Thyroid gland (tissue), 4 donors: ENCODE data around the gene OOSP4A. TPM values are rescaled to one million over a fixed set of nuclear protein-coding genes. Genes with fewer than 3 reads are reported as not detected.

Experiments used
- DNase-seq, 2 donors: peaks; one replicate each; pipeline ENCODE4 v3.0.0-alpha.2; 2019
- H3K27ac ChIP-seq, 3 donors: fragments of 200-600 bp; sonication (generic); 1 replicate in 2 of 3; 2 replicates in 1 of 3; pipeline ENCODE4 v1.5.1; 2016 to 2019; ENCODE audit warnings: mild to moderate bottlenecking in 1 of 3, moderate library complexity in 1 of 3
- H3K27me3 ChIP-seq: fragments of 200-600 bp; sonication (generic); one replicate; pipeline ENCODE4 v1.5.1; 2019
- H3K36me3 ChIP-seq, 2 donors: fragments of 200-600 bp; sonication (generic); one replicate each; pipeline ENCODE4 v1.5.1; 2016 to 2019
- H3K4me1 ChIP-seq, 2 donors: fragments of 200-600 bp; sonication (generic); one replicate each; pipeline ENCODE4 v1.5.1; 2017 to 2019
- H3K4me3 ChIP-seq, 3 donors: fragments of 200-600 bp; sonication (generic); replicated peaks in 1 of 3; 1 replicate in 2 of 3; 2 replicates in 1 of 3; pipeline ENCODE4 v1.5.1; 2016; ENCODE audit warnings: mild to moderate bottlenecking in 1 of 3
- H3K9me3 ChIP-seq: fragments of 200-600 bp; sonication (generic); one replicate; pipeline ENCODE4 v1.5.1; 2017
- POLR2A ChIP-seq, 2 donors: fragments of 450-650 bp; IDR thresholded peaks; one replicate each; pipeline ENCODE4 v1.6.1; 2017; ENCODE audit warnings: antibody characterized with exemption in 2 of 2, mild to moderate bottlenecking in 2 of 2, moderate library complexity in 1 of 2
- WGBS, 2 donors: methylation state at CpG; one replicate each; pipeline ENCODE4 v1.1.5; 2017; 5-methylcytosine and 5-hydroxymethylcytosine counted together
- intact Hi-C: fragments of 100-400 bp; cut with DNase I; formaldehyde crosslinking; loops from one replicate; pipeline ENCODE4 v1.15.1; 2023
- total RNA-seq, 4 donors: library from RNA; depleted of rRNA; stranded (reverse); fragments of >200 nt; gene quantifications; one replicate each; pipeline ENCODE4 v1.2.3, GENCODE V29; 2016
- TF ChIP-seq, protein P1 (sequence below), 6 experiments: fragments of 200-600 bp in 3 of 6; fragments of 450-650 bp in 3 of 6; sonication (generic) in 3 of 6; IDR thresholded peaks; one replicate each; pipeline ENCODE4 v1.5.1; 2016 to 2019; ENCODE audit warnings: antibody characterized with exemption in 6 of 6, mild to moderate bottlenecking in 2 of 6, inconsistent platforms in 1 of 6, moderate library complexity in 1 of 6

Gene OOSP4A
- total RNA-seq, 4 donors from 2014 or later: not detected

DNA sequence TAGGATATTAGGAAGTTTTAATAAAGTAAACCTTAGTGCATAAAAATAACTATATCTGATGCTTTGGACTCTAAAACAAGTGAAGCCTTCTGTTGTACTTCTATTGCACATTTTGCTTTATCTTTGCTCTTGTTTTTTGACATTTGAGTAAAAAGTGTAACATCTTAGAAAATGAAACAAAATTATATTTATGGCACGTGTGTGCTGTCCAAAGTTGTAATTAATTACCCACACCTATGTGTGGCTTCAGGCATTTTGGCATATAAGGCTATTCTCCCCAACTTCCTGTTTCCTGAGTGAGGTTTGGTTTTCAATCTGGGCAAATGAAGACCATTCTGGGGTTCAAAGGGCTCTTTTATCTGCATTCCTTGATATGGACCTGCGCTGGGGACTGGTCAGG, 25.7 kb upstream of the OOSP4A start, which contains the start of gene OOSP1:
Gene OOSP1 (plus strand): TSS at position 301 of the 400 bp plus-strand sequence. CDS start 23 bp downstream, at position 324.
- no peaks in the 10 kb centered on the region for H3K4me1 ChIP-seq
- no peaks in the 10 kb centered on the region for H3K36me3 ChIP-seq
- H3K27me3 ChIP-seq: no peaks in the 10 kb centered on the region
- TF ChIP-seq POLR2A (IDR thresholded peaks at IDR 0.05): no peak
- TF ChIP-seq, protein P1, sequence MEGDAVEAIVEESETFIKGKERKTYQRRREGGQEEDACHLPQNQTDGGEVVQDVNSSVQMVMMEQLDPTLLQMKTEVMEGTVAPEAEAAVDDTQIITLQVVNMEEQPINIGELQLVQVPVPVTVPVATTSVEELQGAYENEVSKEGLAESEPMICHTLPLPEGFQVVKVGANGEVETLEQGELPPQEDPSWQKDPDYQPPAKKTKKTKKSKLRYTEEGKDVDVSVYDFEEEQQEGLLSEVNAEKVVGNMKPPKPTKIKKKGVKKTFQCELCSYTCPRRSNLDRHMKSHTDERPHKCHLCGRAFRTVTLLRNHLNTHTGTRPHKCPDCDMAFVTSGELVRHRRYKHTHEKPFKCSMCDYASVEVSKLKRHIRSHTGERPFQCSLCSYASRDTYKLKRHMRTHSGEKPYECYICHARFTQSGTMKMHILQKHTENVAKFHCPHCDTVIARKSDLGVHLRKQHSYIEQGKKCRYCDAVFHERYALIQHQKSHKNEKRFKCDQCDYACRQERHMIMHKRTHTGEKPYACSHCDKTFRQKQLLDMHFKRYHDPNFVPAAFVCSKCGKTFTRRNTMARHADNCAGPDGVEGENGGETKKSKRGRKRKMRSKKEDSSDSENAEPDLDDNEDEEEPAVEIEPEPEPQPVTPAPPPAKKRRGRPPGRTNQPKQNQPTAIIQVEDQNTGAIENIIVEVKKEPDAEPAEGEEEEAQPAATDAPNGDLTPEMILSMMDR (IDR thresholded peaks at IDR 0.05): no peak
- H3K9me3 ChIP-seq: no peaks in the 10 kb centered on the region
- intact Hi-C loops: no loop called here
- no peak for DNase-seq
- 75 to 79% methylated on average over 2 of the region's 2 CpGs for WGBS, 2 donors
- H3K27ac ChIP-seq: no peak within 1 kb of the TSS
- H3K4me3 ChIP-seq: no peak within 1 kb of the TSS

GRCh38 chr11:59938718-59939117, 25.1 kb upstream of the OOSP4A start:
- Histone ChIP-seq H3K27me3 (no peaks in the 10 kb centered on the region), H3K4me3 (no peak overlapping the region), H3K36me3 (no peaks in the 10 kb centered on the region), H3K4me1 (no peaks in the 10 kb centered on the region), H3K27ac (no peak overlapping the region), H3K9me3 (no peaks in the 10 kb centered on the region)
- intact Hi-C loops: no loop called here
- no peak for TF ChIP-seq POLR2A (IDR thresholded peaks at IDR 0.05)
- TF ChIP-seq, protein P1 (IDR thresholded peaks at IDR 0.05): no peak
- no peak for DNase-seq
- 96 to 97% methylated on average over 3 of the region's 3 CpGs for WGBS, 2 donors

DNA sequence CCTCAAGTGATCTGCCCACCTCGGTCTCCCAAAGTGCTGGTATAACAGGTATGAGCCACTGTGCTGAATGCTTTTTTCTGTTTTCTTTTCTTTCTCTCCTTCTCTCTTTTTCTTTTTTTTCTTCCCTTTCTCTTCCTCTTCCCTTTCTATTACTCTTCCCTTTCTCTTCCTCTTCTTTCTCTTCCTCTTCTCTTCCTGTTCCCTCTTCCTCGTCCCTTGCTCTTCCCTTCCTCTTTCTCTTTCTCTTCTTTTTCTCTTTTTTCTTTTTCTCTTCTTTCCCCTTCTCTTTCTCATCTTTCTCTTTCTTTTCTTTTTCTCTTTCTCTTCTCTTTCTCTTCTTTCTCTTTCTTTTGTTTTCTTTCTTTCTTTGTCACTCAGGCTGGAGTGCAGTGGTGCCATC, 24.4 kb upstream of the OOSP4A start:
- intact Hi-C loops: no loop called here
- H3K9me3 ChIP-seq: no peaks in the 10 kb centered on the region
- H3K4me1 ChIP-seq: no peaks in the 10 kb centered on the region
- no peaks in the 10 kb centered on the region for H3K36me3 ChIP-seq
- no peak overlapping the region for H3K4me3 ChIP-seq
- WGBS, 2 donors: 85 to 92% methylated on average over 2 of the region's 2 CpGs
- no peaks in the 10 kb centered on the region for H3K27me3 ChIP-seq
- no peak overlapping the region for H3K27ac ChIP-seq
- TF ChIP-seq, protein P1 (IDR thresholded peaks at IDR 0.05): no peak
- no peak for TF ChIP-seq POLR2A (IDR thresholded peaks at IDR 0.05)
- no peak for DNase-seq

DNA sequence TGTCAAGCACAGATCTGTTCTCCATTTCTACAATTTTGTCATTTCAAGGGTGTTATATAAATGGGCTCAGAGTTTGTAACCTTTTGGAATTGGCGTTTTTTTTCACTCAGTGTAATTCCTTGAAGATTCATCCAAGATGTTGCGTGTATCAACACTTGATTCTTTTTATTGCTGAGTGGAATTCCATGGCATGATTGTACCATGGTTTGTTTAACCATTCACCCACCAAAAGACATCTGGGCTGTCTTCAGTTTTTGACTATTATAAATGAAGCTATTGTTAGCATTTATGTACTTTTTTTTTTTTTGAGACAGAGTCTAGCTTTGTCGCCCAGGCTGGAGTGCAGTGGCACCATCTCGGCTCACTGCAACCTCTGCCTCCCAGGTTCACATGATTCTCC, 22.7 kb upstream of the OOSP4A start:
- H3K36me3 ChIP-seq: no peaks in the 10 kb centered on the region
- H3K4me1 ChIP-seq: no peaks in the 10 kb centered on the region
- no peaks in the 10 kb centered on the region for H3K27me3 ChIP-seq
- intact Hi-C loops: no loop called here
- no peak overlapping the region for H3K4me3 ChIP-seq
- no peak for DNase-seq
- no peaks in the 10 kb centered on the region for H3K9me3 ChIP-seq
- TF ChIP-seq, protein P1 (IDR thresholded peaks at IDR 0.05): no peak
- TF ChIP-seq POLR2A (IDR thresholded peaks at IDR 0.05): no peak
- no peak overlapping the region for H3K27ac ChIP-seq
- 82 to 85% methylated on average over 4 of the region's 4 CpGs for WGBS, 2 donors

DNA sequence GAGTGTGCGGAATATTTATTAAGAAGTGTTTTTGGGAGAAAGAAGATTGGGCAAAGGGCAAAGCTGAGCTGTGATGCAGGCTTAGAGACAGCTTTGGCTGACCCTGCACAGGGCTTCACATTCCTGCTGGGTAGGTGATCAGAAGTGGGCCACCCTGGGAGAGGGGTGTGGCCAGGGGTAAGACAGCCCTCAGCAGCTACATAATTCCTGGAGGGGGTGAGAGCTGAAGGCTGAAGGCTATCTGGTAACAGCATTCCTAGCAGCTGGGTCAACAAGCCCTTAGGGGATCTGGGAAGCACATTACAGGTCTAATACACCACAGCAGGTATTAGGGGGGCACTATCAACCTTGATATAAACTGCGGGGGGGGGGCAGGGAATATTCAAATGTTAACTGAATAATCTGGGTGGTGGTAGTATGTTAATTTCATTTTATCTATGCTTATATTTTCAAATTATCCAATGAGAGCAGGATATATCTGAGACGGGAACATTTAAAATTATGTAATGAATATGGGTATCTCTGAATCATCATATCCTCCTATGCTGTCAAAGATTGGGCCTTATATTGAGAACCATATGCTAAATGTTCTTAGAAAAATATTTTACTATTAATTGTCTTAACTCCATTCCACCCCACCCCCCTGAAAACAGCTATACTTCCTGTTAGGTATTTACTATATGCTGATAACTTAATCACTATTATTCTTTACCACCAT, 19.7 kb upstream of the OOSP4A start:
- no peak overlapping the region for H3K27ac ChIP-seq
- DNase-seq: no peak
- H3K36me3 ChIP-seq: no peaks in the 10 kb centered on the region
- no peak overlapping the region for H3K4me3 ChIP-seq
- WGBS, 2 donors: 90 to 94% methylated on average over 3 of the region's 3 CpGs
- H3K4me1 ChIP-seq: no peaks in the 10 kb centered on the region
- no peak for TF ChIP-seq POLR2A (IDR thresholded peaks at IDR 0.05)
- TF ChIP-seq, protein P1 (IDR thresholded peaks at IDR 0.05): no peak
- intact Hi-C loops: no loop called here
- no peaks in the 10 kb centered on the region for H3K27me3 ChIP-seq
- no peaks in the 10 kb centered on the region for H3K9me3 ChIP-seq
